ENCODE results near the gene CPA2. TPM values are rescaled to one million over a fixed set of nuclear protein-coding genes. Genes with fewer than 3 reads are reported as not detected.

The CPA2 gene
- total and polyA plus RNA-seq, 2 donors from 2014 or later: not detected

Other genes starting within 250 kb of the CPA2 start
- 17.9 TPM for gene ZC3HC1, start 215.5 kb upstream of the CPA2 start, total RNA-seq
- gene ZC3HC1, start 215.5 kb upstream of the CPA2 start, polyA plus RNA-seq (ENCODE audit: insufficient read depth, low read depth, low replicate concordance): 21.3 TPM
- gene KLHDC10, start 196.3 kb upstream of the CPA2 start, total RNA-seq: 38.9 TPM
- gene KLHDC10, start 196.3 kb upstream of the CPA2 start, polyA plus RNA-seq (ENCODE audit: insufficient read depth, low read depth, low replicate concordance): 15.7 TPM
- 29.0 TPM for gene TMEM209, start 61.5 kb upstream of the CPA2 start, total RNA-seq
- gene TMEM209, start 61.5 kb upstream of the CPA2 start, polyA plus RNA-seq (ENCODE audit: insufficient read depth, low read depth, low replicate concordance): 4.3 TPM
- not detected for gene SSMEM1, start 59.0 kb upstream of the CPA2 start, total RNA-seq
- gene SSMEM1, start 59.0 kb upstream of the CPA2 start, polyA plus RNA-seq (ENCODE audit: insufficient read depth, low read depth, low replicate concordance): not detected
- 1.1 TPM for gene CPA4, start 26.3 kb downstream of the CPA2 start, total RNA-seq
- gene CPA4, start 26.3 kb downstream of the CPA2 start, polyA plus RNA-seq (ENCODE audit: insufficient read depth, low read depth, low replicate concordance): not detected
- gene CPA5, start 78.0 kb downstream of the CPA2 start, total RNA-seq: 1.1 TPM
- 0.54 TPM for gene CPA5, start 78.0 kb downstream of the CPA2 start, polyA plus RNA-seq (ENCODE audit: insufficient read depth, low read depth, low replicate concordance)
- 0.50 TPM for gene CPA1, start 113.6 kb downstream of the CPA2 start, total RNA-seq
- gene CPA1, start 113.6 kb downstream of the CPA2 start, polyA plus RNA-seq (ENCODE audit: insufficient read depth, low read depth, low replicate concordance): 1.1 TPM
- 12.7 TPM for gene CEP41, start 174.2 kb downstream of the CPA2 start, total RNA-seq
- 8.1 TPM for gene CEP41, start 174.2 kb downstream of the CPA2 start, polyA plus RNA-seq (ENCODE audit: insufficient read depth, low read depth, low replicate concordance)
- gene MEST, start 225.2 kb downstream of the CPA2 start, total RNA-seq: 31.0 TPM
- 23.6 TPM for gene MEST, start 225.2 kb downstream of the CPA2 start, polyA plus RNA-seq (ENCODE audit: insufficient read depth, low read depth, low replicate concordance)

Measured in kidney (tissue), 2 donors.